Ureter (tissue), 1 donor: ENCODE data around the gene TSGA10. TPM values are rescaled to one million over a fixed set of nuclear protein-coding genes. Genes with fewer than 3 reads are reported as not detected.

ENCODE experiments used
- total RNA-seq: library from RNA; stranded (reverse); gene quantifications from one replicate; pipeline ENCODE4 v1.2.4, GENCODE V29; 2023
- donor health status: DM: yes; HTN: yes; CAD: no.

The TSGA10 gene
- total RNA-seq, 1 donor from 2014 or later, result 19.9 TPM

Other genes with a start within 250 kb of the TSGA10 start
- gene CRACDL, start 218.7 kb downstream of the TSGA10 start, total RNA-seq, result 25.5 TPM
- gene C2orf15, start 13.2 kb downstream of the TSGA10 start, total RNA-seq, result 4.9 TPM
- 14.8 TPM for gene LIPT1, start within 50 bp of the TSGA10 start, total RNA-seq
- 27.0 TPM for gene MITD1, start 26.1 kb upstream of the TSGA10 start, total RNA-seq
- 33.8 TPM for gene MRPL30, start 26.2 kb upstream of the TSGA10 start, total RNA-seq
- not detected for gene LYG2, start 100.7 kb upstream of the TSGA10 start, total RNA-seq
- 0.39 TPM for gene LYG1, start 146.3 kb upstream of the TSGA10 start, total RNA-seq
- gene TXNDC9, start 181.4 kb upstream of the TSGA10 start, total RNA-seq, result 30.2 TPM
- 51.5 TPM for gene EIF5B, start 182.4 kb upstream of the TSGA10 start, total RNA-seq